Hypothalamus (tissue), 51 donors: Measurements from ENCODE around the gene BMAL1.
A peak's percentile ranks its signal among the peaks of the same experiment; 100 is the strongest.

ENCODE experiments used
- DNase-seq, 51 donors: peaks; one replicate each; lab custom pipeline; 2025; lab: John Stamatoyannopoulos, UW

BMAL1 gene

DNA sequence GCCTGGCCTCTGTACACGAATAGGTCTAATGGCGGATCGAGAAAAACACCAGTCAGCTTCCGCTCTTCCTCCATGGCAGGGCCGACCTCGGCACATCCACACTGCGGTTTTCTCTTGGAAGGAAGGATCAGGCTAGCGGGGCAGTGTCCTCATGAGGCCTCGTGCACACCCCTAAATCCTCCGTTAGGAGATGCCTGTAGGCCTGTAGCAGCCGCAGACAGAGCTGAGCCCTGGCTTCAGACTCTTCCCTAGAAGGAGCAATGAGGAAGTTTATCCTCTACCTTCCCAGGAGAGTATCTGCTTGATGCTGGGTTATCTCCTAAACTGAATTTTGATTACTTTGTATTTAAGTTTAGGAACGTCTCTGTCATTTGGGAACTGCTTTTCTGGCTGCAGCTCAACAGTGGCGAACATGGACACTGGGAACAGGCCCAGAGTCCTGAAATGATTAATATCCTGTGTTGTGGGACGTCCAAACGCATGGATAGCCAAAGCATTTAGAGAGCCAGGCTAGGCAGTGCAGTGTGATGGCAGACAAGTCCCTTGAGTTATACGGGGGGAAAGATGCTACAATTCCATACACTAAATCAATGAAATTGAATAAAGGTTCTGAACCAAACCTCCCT lies 16.5 kb upstream of the BMAL1 start:
- DNase-seq = no peak

DNA sequence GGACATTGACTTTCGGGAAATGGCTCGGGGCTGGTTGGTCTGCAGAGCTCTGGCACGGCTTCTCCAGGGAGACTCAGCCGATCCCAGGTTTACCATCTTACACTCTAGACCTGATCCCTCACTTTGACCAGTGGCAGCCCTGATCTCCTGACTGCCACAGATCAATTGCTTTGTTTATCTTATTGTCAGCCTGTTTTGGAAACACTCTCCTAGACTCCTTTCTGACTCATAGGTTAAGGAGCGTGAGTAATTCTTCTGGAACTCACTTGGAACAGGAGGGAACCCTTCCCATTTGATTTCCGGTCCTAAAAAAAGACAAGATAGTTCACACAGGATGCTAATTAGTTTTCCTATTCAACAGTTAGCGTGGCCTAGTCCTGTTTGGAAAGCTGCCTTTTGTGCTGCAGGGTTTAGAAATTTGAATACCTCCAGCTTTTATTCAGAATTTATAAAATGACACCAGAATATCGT lies 16.0 kb upstream of the BMAL1 start:
- no peak for DNase-seq

DNA sequence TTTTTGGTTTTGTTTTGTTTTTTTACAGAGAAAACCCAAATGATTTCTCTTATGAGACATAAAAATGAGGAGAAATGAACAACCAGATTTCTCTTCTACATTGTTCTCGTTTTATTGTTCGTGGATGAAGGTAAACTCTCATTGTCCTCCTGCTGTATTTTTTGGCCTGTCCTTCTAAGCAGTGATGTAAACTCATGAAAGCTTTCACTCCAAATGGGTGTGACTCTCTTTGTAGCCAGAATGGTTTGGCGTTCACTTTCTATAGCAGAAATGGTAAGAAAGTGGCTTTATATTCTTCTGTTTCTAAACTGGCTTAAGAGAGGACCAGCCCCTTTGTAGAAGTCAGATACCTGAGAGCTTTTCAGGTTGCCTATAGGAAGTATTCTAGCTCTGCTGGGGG lies 15.5 kb upstream of the BMAL1 start:
- no peak for DNase-seq

DNA sequence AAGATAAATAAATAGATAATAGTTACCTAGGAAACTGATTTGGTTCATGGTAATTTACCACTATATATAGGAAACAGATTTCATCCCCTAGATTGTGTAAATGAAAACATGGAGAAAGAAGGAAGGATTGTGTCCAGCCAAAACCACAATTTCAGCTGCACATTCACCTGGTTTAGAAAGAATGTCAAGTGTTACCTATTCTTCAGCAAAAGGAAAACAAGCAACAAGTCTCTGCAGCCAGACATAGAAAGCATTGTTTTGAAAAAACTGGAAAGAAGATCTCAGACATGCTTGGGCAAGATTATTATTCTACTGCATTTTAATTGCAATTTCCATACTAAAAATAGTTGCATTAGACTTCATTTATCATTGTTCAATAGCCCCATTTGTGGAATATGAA lies 8.8 kb upstream of the BMAL1 start:
- DNase-seq = no peak

DNA sequence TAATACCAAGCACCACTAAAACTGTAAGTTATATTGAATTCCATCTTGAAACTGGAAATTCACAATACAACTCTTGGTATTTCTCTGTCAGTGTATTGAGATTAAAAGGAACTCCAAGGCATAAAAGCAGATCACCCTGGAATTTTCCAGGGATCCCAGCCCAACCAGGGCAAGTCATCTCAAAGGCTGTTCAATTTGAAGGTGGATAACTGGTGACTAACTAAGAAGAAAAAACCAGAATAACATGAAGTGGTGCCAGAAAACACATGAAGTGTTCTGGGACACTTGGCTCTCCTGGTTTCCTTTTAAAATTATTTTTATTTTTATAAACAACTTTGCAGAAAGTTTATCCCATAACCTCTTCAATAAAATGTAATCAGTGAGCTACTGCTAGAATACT lies 7.8 kb upstream of the BMAL1 start:
- no peak for DNase-seq

DNA sequence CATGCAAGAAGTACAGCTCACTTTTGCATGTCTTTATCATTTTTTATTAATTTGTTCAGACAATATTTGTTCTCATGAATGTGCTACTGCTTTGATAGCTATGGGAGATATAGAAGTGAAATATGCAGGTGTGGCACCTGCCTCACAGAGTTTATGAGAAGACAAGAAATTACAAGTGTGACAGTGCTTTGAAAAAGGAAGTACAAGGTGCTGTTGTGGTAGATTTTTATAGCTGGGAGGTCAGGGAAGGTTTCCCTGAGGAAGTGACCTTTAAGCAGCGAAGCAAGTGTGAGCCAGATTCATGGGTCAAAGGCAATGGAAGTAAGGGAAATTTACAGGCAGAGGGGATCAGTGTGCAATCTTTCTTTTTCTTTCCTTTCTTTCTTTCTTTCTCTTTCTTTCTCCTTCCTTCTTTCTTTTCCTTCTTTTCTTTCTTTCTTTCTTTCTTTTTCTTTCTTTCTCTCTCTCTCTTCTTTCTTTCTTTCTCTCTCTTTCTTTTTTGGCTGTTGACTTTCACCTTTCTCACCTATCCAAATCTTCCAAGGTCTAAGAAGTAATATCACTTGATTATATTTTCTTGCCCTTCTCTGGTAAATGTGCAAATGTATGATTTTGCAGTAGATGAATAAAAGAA lies 6.4 kb upstream of the BMAL1 start:
- no peak for DNase-seq

DNA sequence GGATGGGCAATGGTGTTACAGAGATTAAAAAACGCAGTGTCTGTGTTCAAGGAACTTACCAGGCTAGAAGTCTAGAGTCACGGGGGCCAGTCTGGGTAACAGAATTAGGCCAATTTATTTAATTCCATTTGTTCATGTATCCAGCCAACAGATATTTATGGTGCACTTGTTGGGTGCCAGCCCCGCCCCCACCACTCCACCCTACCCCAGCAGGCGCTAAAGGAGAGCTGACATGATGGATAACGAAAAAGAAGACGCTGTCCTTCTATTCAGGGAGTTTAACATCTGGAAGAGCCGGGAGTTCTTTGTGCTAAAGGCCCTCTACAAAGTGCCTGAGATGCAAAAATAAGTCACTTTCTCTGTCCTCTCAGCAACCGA lies 1.1 kb upstream of the BMAL1 start:
- no peak for DNase-seq

DNA sequence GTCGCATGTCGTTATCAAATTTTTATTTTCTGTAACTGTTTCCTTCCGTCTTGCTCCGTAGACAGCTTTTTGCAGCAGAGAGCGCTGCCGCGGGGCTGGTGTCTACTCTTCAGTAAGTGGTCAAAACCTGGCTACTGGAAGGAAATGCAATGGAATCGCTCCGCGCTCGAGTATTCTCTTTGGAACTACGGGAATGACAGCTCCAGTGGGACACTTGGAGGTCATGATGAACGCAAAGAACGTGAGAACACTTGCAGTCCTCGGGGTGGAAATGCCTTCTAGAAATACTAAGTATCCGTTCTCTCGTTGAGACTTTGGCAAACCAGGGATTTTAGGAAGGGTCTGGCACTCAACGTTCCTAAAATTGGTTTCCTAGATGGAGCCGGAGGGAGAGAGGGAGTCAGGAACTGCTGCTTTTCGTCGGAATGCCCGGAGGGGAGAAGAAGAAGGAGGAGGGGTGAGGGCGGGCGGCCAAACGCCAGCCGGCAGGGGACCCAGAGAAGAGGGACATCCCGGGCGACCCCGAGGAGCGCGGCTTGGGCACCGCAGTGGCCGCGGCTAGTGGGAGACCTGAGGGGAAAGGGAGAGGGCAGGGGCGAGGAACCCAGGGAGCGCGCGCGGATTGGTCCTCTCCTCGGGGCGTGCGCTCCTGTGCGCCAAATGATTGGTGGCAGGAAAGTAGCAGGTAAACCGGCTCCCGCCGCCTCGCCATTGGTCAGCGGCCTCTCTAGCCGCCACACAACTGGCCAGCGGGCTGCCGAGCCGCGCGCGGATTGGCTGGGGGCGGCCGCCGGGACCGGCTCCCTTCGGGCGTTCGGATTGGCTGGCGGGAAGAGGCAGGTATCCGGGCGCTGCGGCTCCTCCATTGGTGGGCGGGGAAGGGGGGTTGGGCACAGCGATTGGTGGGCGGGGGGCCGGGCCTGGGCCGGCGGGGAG lies 490 bp upstream of the BMAL1 start:
- DNase-seq = peak; percentile 63 to 99 (median 96)

DNA sequence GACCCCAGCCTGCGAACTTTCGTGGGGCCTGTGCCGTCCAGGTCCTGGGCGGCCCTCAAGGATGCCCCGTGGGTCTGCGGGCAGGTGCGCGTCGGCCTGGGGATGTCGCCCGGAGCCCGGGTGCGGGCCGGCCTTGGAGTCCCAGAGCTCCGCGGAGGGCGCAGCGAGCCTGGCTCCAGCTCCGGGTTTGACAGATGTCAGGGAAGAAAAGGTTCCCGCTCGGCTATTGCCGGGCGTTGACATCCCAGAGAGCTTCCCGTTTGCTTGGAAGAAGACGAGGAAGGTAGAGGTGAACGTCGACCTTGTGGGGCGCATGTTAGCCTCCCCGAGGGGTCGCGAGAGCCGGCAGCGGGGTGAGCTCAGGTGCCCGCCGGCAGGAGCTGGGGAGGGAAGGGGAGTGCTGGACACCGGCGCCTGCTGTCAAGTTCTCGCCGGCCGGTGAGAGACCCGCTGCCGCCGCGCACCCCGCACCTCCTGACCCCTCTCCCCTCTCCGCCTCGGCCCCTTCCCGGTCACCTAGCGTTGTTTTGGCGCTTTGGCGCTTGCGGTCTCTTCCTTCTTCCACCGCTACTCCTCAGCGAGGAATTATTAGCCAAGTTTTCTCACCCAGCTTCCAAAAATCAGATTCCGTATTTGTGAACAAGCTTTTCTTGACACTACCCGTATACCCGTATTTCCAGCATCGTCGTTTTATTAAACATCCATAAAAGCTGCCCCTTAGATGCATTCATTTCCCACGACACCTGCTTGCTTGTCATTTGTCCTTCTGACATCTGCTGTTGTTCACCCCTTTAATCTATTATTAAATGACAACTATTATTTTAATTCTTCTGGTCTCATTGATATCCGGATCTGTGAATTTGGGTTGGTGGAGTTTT lies 1.3 kb downstream of the BMAL1 start:
- peak in 3 of 51 donors; percentile 36 to 42 (median 39) for DNase-seq

DNA sequence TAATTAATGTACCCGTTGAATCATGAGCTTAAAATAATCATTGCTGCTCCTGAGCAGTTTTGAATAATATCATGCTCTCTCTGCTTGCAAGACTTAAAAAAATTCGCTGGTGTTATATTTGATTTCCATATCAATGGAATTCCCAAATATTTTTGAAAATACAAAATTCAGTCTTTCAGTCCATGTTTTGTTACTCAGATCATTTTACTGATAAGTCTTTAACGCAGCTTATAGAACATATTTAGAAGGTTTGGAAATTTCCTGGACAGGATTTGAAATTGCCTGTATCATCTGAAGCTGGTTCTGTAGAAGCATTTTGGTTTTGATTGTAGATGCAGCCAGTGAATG lies 1.9 kb downstream of the BMAL1 start:
- DNase-seq = no peak

DNA sequence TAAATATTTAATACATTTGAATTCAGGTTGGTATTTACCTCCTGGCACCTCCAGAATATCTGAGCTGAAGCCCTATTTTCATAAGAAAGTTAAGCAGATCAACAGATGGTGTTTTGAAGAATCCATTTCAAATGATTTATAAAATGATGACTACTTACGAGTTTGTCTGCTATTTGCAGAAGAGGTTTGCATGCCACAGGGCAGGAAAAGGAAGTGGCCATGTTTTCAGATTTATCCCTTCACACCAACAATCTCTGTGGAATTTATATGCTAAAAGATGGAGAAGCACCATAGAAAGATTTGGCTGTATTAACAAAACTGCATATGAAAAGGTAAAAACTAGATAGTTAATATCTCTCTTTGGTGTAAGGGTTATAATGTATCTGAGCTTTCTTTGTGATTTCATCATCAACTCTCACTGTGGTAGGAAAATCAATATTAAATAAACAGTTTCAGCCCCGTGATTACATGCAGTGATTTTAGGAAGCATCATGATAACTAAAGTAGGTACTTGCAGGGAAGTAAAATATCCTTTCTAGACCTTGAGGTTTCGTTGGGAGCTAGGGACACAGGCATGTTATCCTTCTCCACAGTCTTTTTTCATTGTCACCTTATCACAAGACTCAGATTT lies 2.6 kb downstream of the BMAL1 start:
- no peak for DNase-seq

DNA sequence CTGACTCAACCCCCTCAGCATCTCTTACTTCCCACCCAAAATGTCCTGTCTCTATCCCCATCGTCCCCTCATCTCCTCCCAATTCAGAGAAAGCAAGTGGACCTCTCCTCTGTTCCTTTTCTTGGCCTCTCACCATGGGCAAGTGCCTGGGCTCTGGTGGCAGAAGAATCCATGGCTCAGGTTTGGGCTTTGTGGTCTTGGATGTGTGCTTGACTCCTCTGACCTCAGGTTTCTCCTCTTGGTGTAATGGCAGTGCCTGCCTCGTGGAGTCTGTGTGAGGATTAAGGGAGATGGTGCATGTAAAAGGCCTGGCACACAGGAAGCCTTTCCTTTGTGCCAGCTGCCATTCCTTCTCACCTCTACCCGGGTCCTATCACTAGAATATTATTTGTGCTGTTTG lies 3.2 kb downstream of the BMAL1 start:
- no peak for DNase-seq

DNA sequence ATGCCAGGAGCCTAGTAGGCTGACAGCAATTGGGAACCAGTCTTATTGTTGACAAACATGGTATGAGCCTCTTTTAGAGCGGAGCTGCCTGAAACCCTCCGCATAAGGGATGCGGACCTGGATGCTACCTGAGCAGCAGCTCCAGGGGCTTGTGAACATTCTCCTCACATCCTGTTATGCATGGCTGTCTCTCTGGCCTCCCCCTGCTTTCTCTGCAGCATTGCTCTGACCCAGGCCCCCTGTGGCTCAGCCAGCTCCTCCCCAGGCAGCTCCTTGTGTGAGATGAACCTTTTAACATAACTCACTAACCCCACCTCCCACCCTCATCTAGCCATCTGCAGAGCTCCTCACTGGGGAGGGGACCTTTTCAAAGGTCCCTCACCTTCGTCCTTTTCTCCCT lies 6.0 kb downstream of the BMAL1 start:
- no peak for DNase-seq

DNA sequence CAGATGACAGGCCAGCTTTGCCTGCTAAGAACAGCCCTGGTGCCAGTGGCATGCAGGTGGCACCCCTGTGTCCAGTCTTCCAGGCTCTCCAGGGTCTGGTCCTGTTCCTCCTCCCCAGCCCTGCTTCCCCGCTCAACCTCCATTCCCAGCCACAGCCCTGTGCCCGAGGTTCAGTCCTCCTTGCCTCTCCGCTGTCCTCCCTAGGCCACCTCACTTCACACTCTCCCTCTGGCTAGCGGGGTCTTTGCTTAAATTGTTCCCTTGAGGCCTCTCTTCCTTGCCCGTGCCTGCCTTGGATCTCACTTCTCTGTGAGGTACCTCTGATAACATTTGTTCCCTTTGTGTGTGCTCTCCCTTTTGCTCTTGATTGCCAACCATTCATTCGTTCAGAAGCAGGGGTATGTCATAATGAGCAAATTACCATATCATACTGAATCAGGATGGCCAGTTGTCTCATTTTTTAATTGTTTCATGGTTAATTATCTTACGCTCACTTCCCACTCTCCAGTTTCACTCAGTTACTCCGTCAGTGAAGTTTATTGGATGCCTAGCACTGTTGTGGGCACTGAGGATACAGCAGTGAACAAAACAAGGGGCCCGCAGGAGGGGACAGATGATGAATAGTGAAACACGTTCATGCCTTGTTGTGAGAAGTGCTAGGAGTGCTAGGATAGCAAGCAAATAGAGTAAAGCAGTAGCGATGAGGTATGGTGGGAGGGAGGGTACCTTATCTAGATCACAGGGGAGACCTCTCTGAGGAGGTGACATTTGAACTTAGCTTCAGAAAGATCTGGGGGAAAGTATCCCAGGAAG lies 7.4 kb downstream of the BMAL1 start:
- no peak for DNase-seq

DNA sequence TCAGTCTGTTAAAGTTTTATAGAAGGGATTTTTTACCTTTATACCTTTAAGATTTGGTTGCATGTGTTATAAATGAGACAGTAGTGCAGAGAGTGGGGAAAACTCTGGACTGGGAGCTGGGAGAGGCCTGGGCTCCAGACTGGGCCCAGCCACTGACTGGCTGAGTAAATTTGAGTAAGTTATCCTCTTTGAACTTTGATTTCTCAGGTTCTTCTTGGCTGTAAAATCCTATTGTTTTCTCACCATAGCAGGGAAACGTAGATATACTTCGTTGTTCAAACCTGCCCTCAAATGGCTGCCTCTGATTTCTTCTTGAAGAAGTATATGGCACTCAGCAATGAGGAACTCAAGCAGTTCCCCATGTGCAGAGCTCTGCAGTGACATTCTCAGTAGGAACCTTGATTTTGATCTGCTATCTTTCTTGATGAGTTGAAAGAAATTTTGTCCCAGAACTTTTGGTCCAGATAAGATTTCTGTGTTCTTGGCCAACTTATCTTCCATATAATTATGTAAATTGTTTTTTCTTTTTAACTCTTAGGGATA lies 8.8 kb downstream of the BMAL1 start:
- no peak for DNase-seq

DNA sequence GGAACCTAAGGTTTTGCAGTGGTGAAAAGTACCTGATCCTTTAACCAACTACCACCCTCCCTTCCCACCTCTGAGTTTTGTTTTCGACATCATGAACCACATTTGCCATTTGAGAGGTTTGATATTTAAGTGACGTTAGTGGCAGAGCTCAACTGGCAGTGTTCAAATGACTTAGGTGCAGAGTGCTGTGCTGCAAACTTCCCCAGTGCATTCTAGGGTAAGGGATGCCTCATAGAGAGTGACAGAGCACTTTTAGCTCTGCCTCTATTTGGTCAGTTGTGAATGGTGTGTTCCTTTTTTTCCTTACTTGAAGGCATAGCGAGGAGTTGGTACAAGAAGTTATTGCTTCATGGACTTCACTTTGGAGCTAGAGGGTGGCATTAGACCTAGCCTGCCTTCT lies 9.4 kb downstream of the BMAL1 start:
- DNase-seq = no peak

DNA sequence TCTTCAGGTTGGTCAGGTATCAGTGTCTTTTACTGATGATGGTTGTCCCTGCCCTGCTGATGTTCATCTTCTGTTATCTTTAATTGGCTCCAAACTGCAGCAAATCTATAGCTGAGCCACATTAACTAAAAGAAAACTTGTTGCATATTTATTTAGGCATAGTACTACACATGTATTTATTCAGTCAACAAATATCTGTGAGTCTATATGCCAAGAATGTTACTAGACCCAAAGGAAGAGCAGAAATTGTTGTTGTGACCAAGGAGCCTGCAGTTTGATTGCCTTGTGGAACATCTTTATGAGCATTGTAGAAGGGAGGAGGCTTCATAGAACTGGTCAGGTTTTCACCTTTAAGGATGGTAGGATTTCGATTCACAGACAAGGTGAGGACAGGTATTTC lies 10.1 kb downstream of the BMAL1 start:
- DNase-seq = no peak

DNA sequence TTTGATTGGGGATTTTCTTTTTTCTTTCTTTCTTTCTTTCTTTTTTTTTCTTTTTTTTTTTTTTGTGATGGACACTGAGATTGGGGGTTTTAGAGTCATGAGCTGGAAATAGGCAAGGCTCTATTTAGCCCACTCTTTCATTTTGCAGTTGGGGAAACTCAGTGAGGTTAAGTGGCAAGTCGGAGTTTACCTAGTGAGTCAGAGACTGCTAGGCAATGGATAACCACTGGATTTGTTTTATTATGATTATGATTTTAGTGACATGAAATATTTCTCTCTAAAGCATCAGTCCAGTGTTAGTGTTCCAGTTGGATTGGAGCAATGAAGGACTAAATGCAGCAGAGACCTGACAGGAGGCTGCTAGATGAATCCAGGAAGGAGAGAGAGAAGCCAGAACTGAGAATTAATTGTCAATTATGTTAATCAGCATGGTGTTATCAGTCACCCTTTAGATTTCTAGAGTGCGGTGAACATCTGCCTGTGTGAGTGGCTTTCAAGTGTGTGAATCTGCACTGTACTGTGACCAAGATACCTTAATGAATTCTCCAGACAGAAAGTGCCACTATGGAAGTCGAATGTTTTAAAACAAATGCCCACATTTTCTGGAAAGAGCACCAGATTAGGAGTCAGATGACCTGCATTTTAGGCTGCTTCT lies 10.9 kb downstream of the BMAL1 start:
- no peak for DNase-seq

DNA sequence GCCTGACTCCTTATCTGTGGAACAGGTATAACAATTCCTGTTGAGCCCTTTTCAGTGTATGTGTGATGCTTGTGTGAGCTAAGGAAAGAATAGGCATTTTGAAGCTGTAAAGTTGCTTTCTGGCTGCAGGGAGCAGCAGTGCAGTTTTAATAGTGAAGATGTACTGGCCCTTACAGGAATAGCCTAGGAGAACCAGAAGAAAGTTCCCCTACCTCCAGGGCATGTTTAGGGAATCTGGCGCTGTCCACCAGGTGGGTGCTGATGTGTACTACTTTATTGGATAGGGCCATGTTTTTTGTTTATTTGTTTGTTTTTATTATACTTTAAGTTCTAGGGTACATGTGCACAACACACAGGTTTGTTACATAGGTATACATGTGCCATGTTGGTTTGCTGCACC lies 11.5 kb downstream of the BMAL1 start:
- DNase-seq = no peak
